HG03025 (cell line): ENCODE results near the gene ZZZ3.
"Not testable (repeated sequence)": the region's sequence is repeated elsewhere in the genome, so short reads cannot be mapped to it uniquely, and the experiment has no call there.

Experiments used
- ATAC-seq: cut with Tn5 transposase; IDR thresholded peaks from one replicate; pipeline ENCODE4 v1.9.1; 2021; ENCODE audit warnings: mild to moderate bottlenecking, moderate library complexity; ENCODE audit not compliant: unreplicated experiment, low FRiP score

ZZZ3 gene

GRCh38 chr1:77672374-77672773 is 10.1 kb downstream of the ZZZ3 start:
- ATAC-seq = no peak

DNA sequence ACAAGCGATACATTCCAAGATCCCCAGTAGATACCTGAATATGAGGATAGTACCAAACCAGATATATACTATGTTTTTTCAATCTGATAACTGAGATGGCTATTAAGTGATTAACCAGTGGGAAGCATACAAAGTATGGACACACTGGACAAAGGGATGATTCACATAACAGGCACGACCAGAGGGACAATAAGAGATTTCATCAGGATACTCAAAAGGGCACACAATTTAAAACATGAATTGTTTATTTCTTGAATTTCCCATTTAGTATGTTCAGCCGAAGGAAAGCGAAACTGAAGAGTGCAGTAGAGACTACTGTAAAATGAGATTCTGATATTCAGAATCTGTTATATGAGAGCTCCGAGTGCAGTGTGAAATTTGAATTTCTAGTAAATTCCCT is 10.6 kb downstream of the ZZZ3 start:
- no peak for ATAC-seq

DNA sequence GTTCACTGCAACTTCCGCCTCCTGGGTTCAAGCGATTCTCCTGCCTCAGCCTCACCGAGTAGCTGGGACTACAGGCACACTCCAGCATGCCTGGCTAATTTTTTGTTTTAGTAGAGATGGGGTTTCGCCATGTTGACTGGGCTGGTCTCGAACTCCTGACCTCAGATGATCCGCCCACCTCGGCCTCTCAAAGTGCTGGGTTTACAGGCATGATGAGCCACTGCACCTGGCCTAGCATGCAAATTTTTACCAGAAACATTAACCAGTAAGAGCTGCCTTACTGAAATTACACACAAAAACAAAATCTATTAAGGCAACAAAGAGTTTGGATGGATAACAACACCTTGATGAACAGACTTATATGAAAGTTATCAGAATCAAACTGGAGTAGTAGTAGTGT is 12.1 kb downstream of the ZZZ3 start:
- ATAC-seq = no peak

GRCh38 chr1:77668924-77669449 is 13.5 kb downstream of the ZZZ3 start:
- ATAC-seq = no peak

DNA sequence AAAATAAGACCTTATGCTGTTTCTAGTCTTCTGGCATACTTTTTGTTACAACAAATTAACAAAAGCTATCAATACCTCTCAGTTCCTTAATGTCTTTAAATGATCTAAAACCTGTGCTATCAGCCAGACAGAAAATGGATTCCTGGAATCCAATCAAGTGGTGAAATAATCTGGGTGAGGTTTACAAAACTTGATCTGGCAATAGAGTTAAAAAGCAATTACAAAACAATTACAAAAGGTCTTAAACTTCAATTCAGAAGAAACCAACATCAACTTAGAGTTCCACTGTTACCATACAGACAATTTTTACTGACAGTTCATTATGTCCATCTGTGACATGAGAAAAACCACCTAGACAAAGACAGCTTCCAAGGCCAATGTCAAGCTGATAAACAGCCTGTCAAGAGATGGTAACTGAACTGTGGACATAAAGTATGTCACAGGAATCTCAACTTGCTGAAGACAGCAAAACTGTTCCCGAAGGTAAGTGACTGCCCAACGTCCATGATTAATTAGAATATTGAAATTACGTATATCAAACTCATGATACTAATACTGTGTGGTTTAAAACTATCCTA is 17.4 kb downstream of the ZZZ3 start:
- no peak for ATAC-seq

GRCh38 chr1:77661696-77662095 is 20.8 kb downstream of the ZZZ3 start:
- ATAC-seq = no peak

DNA sequence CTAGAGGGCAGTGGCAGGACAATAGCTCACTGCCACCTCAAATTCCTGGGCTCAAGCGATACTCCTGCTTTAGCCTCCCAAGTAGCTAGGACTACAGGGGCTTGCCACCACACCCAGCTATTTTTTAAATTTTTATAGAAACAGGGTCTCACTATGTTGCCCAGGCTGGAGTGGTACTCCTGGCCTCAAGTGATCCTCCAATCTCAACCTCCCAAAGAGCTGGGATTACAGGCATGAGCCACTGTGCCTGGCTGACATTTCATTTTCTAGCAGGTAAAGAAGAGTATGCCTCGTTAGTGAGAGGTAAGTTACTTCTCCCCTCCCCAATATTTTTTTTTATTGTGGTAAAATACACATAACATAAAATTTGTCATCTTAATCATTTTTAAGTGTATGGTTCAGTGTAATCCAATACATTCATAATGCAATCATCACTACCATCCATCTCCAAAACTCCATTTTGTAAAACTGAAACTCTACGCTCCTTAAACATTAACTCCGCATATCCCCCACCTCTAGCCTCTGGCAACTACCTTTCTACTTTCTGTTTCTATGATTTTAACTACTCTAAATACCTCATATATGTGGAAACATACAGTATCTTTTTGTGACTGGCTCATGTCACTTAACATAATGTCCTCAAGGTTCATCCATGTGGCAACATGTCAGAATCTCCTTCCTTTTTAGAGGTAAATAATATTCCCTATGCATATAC is 22.4 kb downstream of the ZZZ3 start:
- ATAC-seq = no peak

- ATAC-seq = no peak
Observed at GRCh38 chr1:77658271-77658670, 24.2 kb downstream of the ZZZ3 start.

DNA sequence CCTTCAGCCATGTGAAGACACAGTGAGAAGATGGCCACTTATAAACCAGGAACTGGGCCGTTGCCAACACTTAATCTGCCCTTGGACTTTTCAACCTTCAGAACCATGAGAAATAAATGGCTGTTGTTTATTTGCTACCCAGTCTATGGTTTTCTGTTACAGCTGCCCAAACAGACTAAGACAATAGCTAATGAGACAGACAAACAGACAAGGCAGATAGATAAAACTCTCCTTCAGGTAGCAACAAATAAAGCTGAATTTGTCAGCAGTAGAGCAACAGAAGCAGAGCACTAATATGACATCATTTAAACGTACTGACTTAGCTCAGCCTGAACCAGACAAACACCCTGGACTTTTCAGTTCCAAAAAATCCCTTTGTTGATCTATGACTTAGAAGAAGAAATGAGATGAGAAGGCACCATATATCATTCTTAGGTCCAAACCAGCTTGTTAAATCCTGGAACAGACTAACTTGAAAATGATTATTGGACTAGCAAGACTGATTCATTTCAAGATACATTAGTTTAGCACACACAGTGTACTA is 27.0 kb downstream of the ZZZ3 start:
- no peak for ATAC-seq

- no peak for ATAC-seq
Observed at GRCh38 chr1:77652970-77653516, 29.4 kb downstream of the ZZZ3 start.

DNA sequence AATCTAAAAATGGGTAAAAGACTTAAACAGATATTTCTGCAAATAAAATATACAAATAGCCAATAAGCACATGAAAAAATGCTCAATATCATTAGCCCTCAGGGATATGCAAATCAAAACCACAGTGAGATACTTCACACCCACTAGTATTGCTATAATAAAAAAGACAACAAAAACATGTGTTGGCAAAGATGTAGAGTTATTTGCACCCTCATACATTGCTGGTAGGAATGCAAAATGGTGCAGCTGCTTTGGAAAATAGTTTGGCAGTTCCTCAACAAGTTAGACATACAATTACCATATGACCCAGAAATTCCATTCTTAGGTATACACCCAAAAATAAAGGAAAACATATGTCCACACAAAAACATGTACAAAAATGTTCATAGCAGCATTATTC is 30.2 kb downstream of the ZZZ3 start:
- ATAC-seq = no peak

- no peak for ATAC-seq
Observed at GRCh38 chr1:77649127-77649526, 33.3 kb downstream of the ZZZ3 start.

DNA sequence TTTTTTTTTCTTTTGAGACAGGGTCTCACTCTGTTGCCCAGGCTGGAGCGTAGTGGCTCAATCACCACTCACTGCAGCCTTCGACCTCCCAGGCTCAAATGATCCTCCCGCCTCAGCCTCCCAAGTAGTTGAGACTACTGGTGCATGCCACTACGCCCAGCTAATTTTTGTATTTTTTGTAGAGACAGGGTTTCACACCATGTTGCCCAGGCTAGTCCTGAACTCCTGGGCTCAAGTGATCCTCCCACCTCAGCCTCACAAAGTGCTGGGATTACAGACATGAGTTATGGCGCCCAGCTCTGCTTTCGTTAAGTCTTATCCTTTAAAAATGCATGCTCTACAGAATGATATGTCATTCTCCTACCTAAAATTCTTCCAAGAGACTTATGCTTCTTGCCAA is 36.2 kb downstream of the ZZZ3 start:
- ATAC-seq = not testable (repeated sequence)

DNA sequence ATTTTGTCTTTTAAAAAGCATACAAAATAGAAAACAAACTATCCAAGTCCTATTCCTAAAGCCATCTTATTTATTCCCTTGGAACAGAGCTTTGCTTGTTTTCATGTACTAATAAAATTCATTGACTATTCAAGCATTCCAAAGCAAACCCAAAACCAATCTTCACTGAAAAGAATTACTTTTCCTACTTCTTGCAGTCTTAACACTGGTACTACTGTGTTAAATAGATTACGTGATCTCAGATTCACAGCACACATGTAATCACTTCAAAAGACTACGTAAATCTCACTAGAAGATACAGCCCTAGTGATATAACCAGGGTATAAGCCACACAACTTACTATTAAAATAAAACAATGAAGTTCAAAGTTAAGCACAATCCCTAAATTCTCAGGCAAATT is 39.0 kb downstream of the ZZZ3 start:
- ATAC-seq = no peak

DNA sequence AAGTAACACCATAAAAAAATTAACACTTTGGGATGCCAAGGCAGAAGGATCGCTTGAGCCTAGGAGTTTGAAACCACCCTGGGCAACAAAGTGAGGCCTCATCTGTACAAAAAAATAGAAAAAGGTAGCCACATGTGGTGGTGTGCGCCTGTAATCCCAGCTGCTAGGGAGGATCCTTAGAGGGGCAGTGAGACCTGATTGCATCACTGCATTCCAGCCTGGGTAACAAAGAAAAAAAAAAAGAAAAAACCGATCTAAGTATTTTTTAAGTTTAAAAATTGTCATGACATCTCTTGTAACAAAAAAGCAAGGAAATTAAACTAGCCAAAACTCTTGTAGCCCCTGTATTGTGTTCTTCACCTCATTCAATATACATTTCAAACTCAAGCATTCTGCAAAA is 39.5 kb downstream of the ZZZ3 start:
- ATAC-seq = no peak

DNA sequence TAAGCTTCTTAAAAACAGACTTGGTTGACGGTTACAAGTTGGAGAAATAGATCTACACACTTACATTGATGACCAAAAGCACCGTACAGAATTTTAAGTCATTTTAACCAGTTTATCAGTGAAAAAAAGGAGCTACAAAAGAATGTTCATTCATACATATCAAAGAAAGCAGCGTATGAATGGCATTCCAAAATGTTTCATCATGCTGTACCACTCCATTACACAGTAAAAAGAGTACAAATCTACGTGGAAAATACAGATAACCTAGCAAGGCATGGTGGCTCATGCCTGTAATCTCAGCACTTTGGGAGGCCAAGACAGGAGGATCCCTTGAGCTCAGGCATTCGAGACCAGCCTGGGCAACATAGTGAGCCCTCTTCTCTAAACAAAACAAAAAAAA is 40.3 kb downstream of the ZZZ3 start:
- ATAC-seq = no peak

DNA sequence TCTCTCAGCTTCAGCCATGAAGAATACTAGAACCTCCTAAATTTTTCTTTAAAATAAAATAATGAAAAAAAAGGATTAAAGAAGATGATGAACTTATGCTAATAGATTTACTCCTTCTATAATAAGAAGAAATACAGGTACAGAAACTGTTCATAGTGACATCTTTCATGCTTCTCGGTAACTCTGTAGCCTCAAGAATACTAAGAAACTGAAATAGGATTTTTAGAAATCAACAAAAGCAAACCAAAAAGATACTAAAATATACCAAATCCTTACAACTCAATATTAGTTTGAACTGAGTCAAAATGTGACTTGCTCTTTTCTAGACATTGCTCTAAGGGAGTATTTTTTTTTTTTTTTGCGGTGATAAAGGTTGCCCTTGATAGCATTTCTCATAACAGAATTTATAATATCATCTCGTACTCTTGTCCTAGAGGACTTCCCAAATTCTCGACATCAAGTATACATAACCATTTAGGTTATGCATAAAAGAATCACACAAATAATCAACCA is 42.8 kb downstream of the ZZZ3 start:
- no peak for ATAC-seq

GRCh38 chr1:77639056-77639455 is 43.4 kb downstream of the ZZZ3 start:
- no peak for ATAC-seq

- ATAC-seq = no peak
Observed at GRCh38 chr1:77636864-77637263, 45.6 kb downstream of the ZZZ3 start.
